ENCODE results near the gene ASIC2. TPM values are rescaled to one million over a fixed set of nuclear protein-coding genes. Genes with fewer than 3 reads are reported as not detected.
A peak's percentile ranks its signal among the peaks of the same experiment; 100 is the strongest.

Gene ASIC2
- total RNA-seq, 2 experiments from 2014 or later = not detected

- Mint-ChIP-seq H3K36me3 (ENCODE audit: low read depth) (no peaks in the 10 kb centered on the region), H3K4me1 (ENCODE audit: low read depth) (no peaks in the 10 kb centered on the region), H3K4me3 (no peak overlapping the region), H3K27me3 (peaks cover 2% of the 10 kb centered on the region), H3K27ac (no peak overlapping the region), H3K9me3 (no peaks in the 10 kb centered on the region)
- POLR2A ChIA-PET = no interaction called here
- CTCF ChIA-PET = no interaction called here
- intact Hi-C loops (cut with micrococcal nuclease) = no loop called here
- ATAC-seq (no peak), DNase-seq (no peak)
- TF ChIP-seq CTCF (IDR thresholded peaks at IDR 0.05) = no peak
These were observed 285.9 kb downstream of the ASIC2 start for GRCh38 chr17:33007186-33007585.

DNA sequence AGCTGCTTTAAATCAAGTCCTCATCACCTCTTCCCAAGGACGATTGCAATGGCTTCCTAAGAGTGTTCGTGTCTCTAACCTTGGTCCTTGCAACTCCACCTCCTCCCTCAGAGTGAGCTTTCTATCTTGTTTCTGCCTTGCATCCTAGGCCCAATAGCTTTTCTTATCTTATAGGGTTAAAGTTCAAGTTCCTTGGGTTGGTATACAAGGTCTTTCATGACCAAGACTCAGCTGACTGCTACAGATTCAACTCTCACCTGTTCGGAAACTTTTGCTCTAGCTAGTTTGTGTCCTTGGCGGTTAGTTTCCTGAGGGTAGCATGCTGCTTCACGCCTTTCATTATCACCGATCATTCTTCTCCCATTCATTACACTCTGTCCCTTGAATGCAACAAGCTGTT, 290.8 kb downstream of the ASIC2 start:
- Mint-ChIP-seq H3K27me3 (peaks cover 23% of the 10 kb centered on the region), H3K27ac (no peak overlapping the region), H3K9me3 (no peaks in the 10 kb centered on the region), H3K36me3 (ENCODE audit: low read depth) (no peaks in the 10 kb centered on the region), H3K4me1 (ENCODE audit: low read depth) (peaks cover 2% of the 10 kb centered on the region), H3K4me3 (no peak overlapping the region)
- DNase-seq = no peak
- no peak for ATAC-seq
- TF ChIP-seq CTCF (IDR thresholded peaks at IDR 0.05) = no peak
- intact Hi-C loops (cut with micrococcal nuclease) = no loop called here
- ChIA-PET POLR2A (no interaction called here), CTCF (interaction anchor here (1.4 kb wide), 1 partner anchor 18 kb away, joined by 4 read pairs; no protein-coding TSS in a partner anchor)

GRCh38 chr17:32998887-32999228, 294.2 kb downstream of the ASIC2 start:
- Mint-ChIP-seq H3K4me1 (ENCODE audit: low read depth) (peaks cover 2% of the 10 kb centered on the region), H3K27ac (no peak overlapping the region), H3K9me3 (no peaks in the 10 kb centered on the region), H3K27me3 (peaks cover 24% of the 10 kb centered on the region), H3K36me3 (ENCODE audit: low read depth) (no peaks in the 10 kb centered on the region), H3K4me3 (no peak overlapping the region)
- no peak for DNase-seq
- no peak for TF ChIP-seq CTCF (IDR thresholded peaks at IDR 0.05)
- no peak for ATAC-seq
- ChIA-PET CTCF (interaction anchor here (0.7 to 2.0 kb wide), 10 partner anchors 11 to 274 kb away, joined by 3 to 29 read pairs (median 4); partner anchors contain the start of gene MYO1D), POLR2A (interaction anchor here (1.0 kb wide), 1 partner anchor 10 kb away, joined by 3 read pairs; no protein-coding TSS in a partner anchor)
- intact Hi-C loops (cut with micrococcal nuclease) = no loop called here

DNA sequence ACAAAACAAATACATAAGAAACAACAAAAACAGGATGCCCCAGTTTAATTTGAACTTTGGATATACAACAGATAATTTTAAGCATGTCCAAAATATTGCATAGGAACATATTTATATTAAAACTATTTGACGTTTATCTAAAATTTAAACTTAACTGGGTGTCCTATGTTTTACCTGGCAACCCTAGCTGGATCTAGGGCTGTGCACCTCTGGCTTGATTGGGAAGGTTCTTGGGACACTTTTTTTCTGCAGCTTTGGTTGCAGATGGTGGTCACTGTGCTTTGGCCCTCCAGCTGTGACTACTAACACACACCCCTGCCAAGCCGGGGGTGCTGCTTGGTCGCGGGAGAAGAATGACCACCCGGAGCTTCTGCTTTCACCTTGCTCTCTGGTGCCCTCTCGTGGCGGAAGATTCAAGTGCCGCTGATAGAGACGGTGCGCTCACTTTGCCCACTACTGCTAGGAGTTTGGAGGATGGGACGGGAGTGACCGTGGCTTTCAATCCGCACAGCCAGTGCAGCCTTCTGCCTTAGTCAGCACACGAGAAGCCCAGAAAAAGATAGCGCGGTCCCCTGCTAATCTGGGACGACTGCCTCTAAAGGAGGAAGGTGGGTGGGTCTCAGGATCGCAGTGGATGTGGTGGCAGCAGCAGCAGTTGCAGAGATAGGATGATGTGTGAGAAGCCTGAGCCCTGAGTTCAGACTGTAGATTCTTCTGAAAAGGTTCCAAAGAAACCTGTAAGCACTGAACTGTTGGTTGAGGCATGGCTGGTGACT, 294.8 kb downstream of the ASIC2 start:
- H3K27ac Mint-ChIP-seq = no peak overlapping the region
- no peaks in the 10 kb centered on the region for H3K36me3 Mint-ChIP-seq (ENCODE audit: low read depth)
- no peak overlapping the region for H3K4me3 Mint-ChIP-seq

More for the DNA sequence above, 294.8 kb downstream of the ASIC2 start:
- ATAC-seq = peak; percentile 68
- Mint-ChIP-seq H3K9me3 (no peaks in the 10 kb centered on the region), H3K27me3 (peaks cover 24% of the 10 kb centered on the region), H3K4me1 (ENCODE audit: low read depth) (peaks cover 2% of the 10 kb centered on the region)
- peak; percentile 79 for TF ChIP-seq CTCF (IDR thresholded peaks at IDR 0.05)
- ChIA-PET CTCF (interaction anchor here (0.6 to 2.2 kb wide), 24 partner anchors 8 to 799 kb away, joined by 3 to 29 read pairs (median 4); partner anchors contain the start of gene MYO1D), POLR2A (interaction anchor here (0.6 kb wide), 1 partner anchor 36 kb away, joined by 3 read pairs; no protein-coding TSS in a partner anchor)
- intact Hi-C loops (cut with micrococcal nuclease) = no loop called here
- peak; percentile 86 for DNase-seq

All from activated CD8-positive, alpha-beta T cell treated with anti-CD3 and anti-CD28 coated beads for 36 hours (primary cell).